ENCODE data around the gene HS6ST3.

- TF ChIP-seq CTCF (IDR thresholded peaks at IDR 0.05; ENCODE audit: low read length) (no peak), EZH2 (IDR thresholded peaks at IDR 0.05; ENCODE audit: borderline replicate concordance, low read length) (no peak)
These were observed 402.9 kb downstream of the HS6ST3 start for GRCh38 chr13:96492766-96493165.

All from OCI-LY1 (cell line).